ENCODE measurements around the gene SCGN.

SCGN gene

DNA sequence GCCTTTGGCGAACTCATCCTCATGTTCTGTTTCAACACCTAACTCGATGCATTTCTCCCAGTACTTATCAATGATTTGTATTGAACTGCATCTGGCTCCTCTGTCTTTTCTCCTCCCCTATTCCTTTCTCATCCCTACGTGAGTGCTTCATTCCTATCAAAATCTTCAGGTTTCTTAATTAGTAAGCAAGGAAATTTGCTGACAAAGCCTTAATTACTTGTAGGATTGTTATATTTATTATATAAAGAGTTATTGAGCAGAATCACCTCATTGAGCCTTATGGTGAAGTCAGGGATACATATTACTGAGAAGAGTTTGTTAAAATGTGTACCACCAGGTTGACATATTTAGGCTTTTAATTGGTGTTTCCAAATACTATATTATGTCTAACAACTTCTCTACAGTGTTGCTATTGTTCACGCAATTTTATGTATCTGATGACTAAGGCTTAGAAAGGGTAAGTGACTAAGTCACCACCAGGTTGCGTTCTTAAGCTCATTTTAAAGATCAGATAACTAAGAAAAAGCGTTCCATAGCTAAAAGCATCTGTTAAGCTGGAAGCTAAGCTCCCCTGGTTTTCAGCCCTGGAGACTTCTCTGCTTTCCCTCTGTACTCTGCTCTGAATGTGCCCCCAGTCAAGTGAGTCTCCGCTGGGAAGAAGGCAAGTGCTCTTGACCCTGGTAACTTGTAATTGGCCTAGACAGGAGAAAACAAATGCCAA is 18.9 kb downstream of the SCGN start:
- H3K4me3 ChIP-seq (ENCODE audit: low read length): no peak overlapping the region
- H3K9ac ChIP-seq (ENCODE audit: low read length): no peak overlapping the region
- no peaks in the 10 kb centered on the region for H3K27me3 ChIP-seq (ENCODE audit: control insufficient read depth, insufficient read depth, low read length)
- peaks cover 7% of the 10 kb centered on the region for H3K4me1 ChIP-seq (ENCODE audit: control insufficient read depth, insufficient read depth, low read length)
- no peaks in the 10 kb centered on the region for H3K36me3 ChIP-seq (ENCODE audit: control insufficient read depth, insufficient read depth, low read length)
- H3K9me3 ChIP-seq (ENCODE audit: control insufficient read depth, low read length): no peaks in the 10 kb centered on the region

DNA sequence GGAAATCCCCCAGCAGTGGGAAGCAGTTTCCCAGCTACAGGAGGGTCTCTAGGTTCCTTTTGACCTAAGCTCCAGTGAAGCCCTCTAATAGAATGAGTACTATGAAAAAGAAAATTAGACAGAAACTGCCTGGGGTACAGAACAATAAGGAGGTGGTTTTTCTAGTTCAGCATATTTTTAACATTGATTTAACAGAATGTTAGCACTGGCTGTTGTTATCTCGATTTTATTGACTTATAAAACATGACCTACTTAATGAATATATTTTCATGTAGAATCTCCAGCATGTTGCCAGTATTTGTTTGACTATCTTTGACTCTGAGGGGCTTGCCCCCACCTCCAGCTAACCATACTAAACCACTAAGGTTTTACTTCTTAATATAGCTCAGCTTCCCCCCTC is 19.6 kb downstream of the SCGN start:
- no peak overlapping the region for H3K9ac ChIP-seq (ENCODE audit: low read length)
- no peak overlapping the region for H3K4me3 ChIP-seq (ENCODE audit: low read length)
- H3K36me3 ChIP-seq (ENCODE audit: control insufficient read depth, insufficient read depth, low read length): no peaks in the 10 kb centered on the region
- H3K4me1 ChIP-seq (ENCODE audit: control insufficient read depth, insufficient read depth, low read length): peaks cover 7% of the 10 kb centered on the region
- no peaks in the 10 kb centered on the region for H3K27me3 ChIP-seq (ENCODE audit: control insufficient read depth, insufficient read depth, low read length)
- no peaks in the 10 kb centered on the region for H3K9me3 ChIP-seq (ENCODE audit: control insufficient read depth, low read length)

DNA sequence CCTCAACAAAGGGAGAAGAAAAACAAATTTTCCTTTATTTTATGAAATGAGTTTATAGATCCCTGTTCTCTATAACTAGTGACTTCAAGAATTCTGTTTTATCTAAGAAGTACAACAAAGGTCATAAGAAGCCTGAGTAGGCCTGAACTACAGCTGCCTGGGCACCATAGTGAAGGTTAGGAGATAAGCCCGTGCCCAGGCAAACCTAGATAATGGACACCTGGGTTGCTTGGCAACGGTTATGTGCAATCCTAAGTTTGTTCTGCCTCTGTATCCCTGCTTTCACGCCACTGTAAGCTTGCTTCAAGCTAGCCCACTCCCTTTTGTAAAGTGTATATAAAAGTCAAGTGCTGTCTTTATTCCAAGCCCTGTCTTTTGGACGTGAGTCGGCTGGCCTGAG is 23.2 kb downstream of the SCGN start:
- H3K9ac ChIP-seq (ENCODE audit: low read length): no peak overlapping the region
- no peak overlapping the region for H3K4me3 ChIP-seq (ENCODE audit: low read length)
- H3K9me3 ChIP-seq (ENCODE audit: control insufficient read depth, low read length): no peaks in the 10 kb centered on the region
- no peaks in the 10 kb centered on the region for H3K36me3 ChIP-seq (ENCODE audit: control insufficient read depth, insufficient read depth, low read length)
- peaks cover 7% of the 10 kb centered on the region for H3K4me1 ChIP-seq (ENCODE audit: control insufficient read depth, insufficient read depth, low read length)
- no peaks in the 10 kb centered on the region for H3K27me3 ChIP-seq (ENCODE audit: control insufficient read depth, insufficient read depth, low read length)

DNA sequence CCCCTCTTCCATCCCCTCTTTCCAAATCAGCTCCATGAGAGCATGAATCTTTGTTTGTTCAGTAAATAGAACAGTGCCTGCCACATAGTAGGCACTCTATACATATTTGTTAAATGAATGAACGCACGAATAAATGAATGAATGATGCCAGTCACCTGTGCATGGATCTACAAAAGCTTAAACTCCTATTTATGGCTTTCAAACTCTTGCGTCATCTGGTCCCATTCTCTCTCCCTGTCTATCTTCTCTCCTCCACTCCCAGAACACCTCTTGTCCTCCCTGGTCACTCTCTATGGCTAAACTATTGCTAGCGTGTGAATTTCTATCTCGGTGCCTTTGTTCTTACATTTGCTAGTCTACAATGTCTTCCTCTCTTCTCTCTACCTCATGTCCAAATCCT is 24.8 kb downstream of the SCGN start:
- Histone ChIP-seq H3K27me3 (ENCODE audit: control insufficient read depth, insufficient read depth, low read length) (no peaks in the 10 kb centered on the region), H3K4me3 (ENCODE audit: low read length) (no peak overlapping the region), H3K36me3 (ENCODE audit: control insufficient read depth, insufficient read depth, low read length) (no peaks in the 10 kb centered on the region), H3K4me1 (ENCODE audit: control insufficient read depth, insufficient read depth, low read length) (no peaks in the 10 kb centered on the region), H3K9me3 (ENCODE audit: control insufficient read depth, low read length) (no peaks in the 10 kb centered on the region), H3K9ac (ENCODE audit: low read length) (no peak overlapping the region)

DNA sequence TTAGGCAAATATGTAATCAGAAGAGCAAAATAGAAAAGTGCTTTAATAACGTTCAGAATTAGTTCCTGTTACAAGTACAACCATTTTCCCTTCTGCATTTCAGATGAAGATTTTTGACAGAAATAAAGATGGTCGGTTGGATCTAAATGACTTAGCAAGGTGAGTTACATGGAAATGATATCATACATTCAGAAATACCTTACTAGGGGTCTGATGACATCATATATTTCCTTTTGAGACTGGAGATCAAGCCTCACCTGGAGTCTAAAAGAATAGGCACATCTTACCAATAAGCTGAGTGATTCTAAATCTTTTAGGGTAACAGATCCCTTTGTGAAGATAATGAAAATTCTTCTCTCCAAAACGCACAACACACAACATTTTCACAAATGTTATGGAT is 29.8 kb downstream of the SCGN start:
- H3K9ac ChIP-seq (ENCODE audit: low read length): no peak overlapping the region

DNA sequence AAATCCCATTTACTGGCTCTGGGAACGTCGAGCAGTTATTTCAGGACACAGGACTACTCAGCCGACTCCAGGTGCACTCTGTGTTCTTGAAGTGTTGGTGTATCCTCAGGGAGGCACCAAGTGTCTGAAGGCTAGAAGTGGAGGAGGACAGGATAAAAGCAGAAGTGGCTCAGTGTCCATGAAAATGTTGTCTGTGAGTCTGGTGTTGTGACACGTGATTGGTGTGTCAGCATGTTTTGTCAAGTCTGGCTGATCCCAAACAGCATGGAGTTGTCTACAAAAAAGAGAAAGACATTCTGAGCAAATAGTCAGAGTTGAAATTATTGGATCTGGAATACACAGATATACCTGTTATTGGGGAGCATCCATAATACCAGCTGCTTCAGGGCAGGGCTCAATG is 30.3 kb downstream of the SCGN start:
- H3K9me3 ChIP-seq (ENCODE audit: control insufficient read depth, low read length): no peaks in the 10 kb centered on the region
- H3K9ac ChIP-seq (ENCODE audit: low read length): no peak overlapping the region
- H3K36me3 ChIP-seq (ENCODE audit: control insufficient read depth, insufficient read depth, low read length): no peaks in the 10 kb centered on the region
- no peaks in the 10 kb centered on the region for H3K27me3 ChIP-seq (ENCODE audit: control insufficient read depth, insufficient read depth, low read length)
- no peak overlapping the region for H3K4me3 ChIP-seq (ENCODE audit: low read length)
- H3K4me1 ChIP-seq (ENCODE audit: control insufficient read depth, insufficient read depth, low read length): no peaks in the 10 kb centered on the region

More for the DNA sequence above, 29.8 kb downstream of the SCGN start:
- H3K4me3 ChIP-seq (ENCODE audit: low read length): no peak overlapping the region
- no peaks in the 10 kb centered on the region for H3K36me3 ChIP-seq (ENCODE audit: control insufficient read depth, insufficient read depth, low read length)
- H3K4me1 ChIP-seq (ENCODE audit: control insufficient read depth, insufficient read depth, low read length): no peaks in the 10 kb centered on the region
- H3K27me3 ChIP-seq (ENCODE audit: control insufficient read depth, insufficient read depth, low read length): no peaks in the 10 kb centered on the region
- H3K9me3 ChIP-seq (ENCODE audit: control insufficient read depth, low read length): no peaks in the 10 kb centered on the region

DNA sequence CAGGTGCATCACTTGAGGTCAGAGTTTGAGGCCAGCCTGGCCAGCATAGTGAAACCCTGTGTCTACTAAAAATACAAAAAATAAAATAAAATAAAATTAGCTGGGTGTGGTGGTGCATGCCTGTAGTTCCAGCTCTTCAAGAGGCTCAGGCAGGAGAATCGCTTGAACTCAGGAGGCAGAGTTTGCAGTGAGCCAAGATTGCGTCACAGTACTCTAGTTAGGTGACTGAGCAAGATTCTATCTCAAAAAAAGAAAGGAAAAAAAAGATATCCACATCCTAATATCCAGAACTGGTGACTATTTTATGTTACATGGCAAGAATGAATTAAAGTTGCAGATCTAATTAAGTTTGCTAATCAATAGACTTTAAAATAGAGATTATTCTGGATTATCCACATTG is 32.5 kb downstream of the SCGN start:
- H3K9ac ChIP-seq (ENCODE audit: low read length): no peak overlapping the region
- H3K27me3 ChIP-seq (ENCODE audit: control insufficient read depth, insufficient read depth, low read length): no peaks in the 10 kb centered on the region
- no peak overlapping the region for H3K4me3 ChIP-seq (ENCODE audit: low read length)
- no peaks in the 10 kb centered on the region for H3K36me3 ChIP-seq (ENCODE audit: control insufficient read depth, insufficient read depth, low read length)
- no peaks in the 10 kb centered on the region for H3K9me3 ChIP-seq (ENCODE audit: control insufficient read depth, low read length)
- no peaks in the 10 kb centered on the region for H3K4me1 ChIP-seq (ENCODE audit: control insufficient read depth, insufficient read depth, low read length)

DNA sequence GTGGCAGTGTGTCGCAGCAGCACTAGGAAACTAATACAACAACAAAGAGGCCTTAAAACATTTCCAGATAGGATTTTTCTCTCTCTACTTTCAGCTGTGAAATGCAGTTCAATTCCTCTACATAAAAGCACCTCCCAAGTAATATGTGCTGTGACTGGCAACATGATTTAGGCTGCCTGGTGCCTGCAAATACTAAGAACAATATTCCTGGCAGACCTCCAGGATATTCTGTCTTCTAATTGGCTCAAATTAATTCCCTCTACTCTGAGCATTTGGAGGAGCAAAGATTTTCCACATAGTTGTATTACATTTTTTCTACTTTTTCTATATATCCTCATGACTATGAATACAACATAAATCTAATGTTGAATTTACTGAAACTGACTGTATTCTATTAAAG is 33.2 kb downstream of the SCGN start:
- H3K4me3 ChIP-seq (ENCODE audit: low read length): no peak overlapping the region
- no peak overlapping the region for H3K9ac ChIP-seq (ENCODE audit: low read length)
- H3K27me3 ChIP-seq (ENCODE audit: control insufficient read depth, insufficient read depth, low read length): no peaks in the 10 kb centered on the region
- no peaks in the 10 kb centered on the region for H3K9me3 ChIP-seq (ENCODE audit: control insufficient read depth, low read length)
- H3K4me1 ChIP-seq (ENCODE audit: control insufficient read depth, insufficient read depth, low read length): no peaks in the 10 kb centered on the region
- no peaks in the 10 kb centered on the region for H3K36me3 ChIP-seq (ENCODE audit: control insufficient read depth, insufficient read depth, low read length)

DNA sequence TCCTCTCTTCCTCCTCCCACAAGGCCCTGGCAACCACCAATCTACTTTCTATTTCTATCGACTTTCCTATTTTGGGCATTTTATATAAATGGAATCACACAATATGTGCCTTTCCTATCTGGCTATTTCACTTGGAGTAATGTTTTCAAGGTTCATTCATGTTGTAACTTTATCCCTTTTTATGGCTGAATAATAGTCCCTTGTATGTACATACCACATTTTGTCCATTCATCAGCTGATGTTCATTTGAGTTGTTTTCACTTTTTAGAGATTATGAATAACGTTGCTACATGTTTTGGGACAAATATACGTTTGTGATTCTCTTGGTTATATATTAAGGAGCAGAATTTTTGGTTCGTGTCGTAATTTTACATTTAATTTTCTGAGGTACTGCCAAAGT is 33.9 kb downstream of the SCGN start:
- no peak overlapping the region for H3K9ac ChIP-seq (ENCODE audit: low read length)

DNA sequence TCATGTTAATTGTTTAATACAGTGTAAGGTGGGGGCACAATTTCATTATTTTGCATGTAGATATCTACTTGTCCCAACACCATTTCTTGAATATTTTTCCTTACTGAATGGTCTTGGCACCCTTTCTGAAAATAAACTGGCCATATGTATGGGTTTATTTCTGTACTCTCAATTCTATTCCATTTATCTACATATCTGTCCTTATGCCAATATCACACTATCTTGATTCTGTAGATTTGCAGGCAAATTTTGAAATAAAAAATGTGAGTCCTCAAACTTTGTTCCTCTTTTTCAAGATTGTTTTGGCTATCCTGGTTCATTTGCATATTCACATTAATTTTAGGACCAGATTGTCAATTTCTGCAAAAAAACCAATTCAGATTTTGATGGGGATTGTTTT is 34.8 kb downstream of the SCGN start:
- no peaks in the 10 kb centered on the region for H3K36me3 ChIP-seq (ENCODE audit: control insufficient read depth, insufficient read depth, low read length)
- no peaks in the 10 kb centered on the region for H3K9me3 ChIP-seq (ENCODE audit: control insufficient read depth, low read length)
- no peak overlapping the region for H3K4me3 ChIP-seq (ENCODE audit: low read length)
- no peaks in the 10 kb centered on the region for H3K27me3 ChIP-seq (ENCODE audit: control insufficient read depth, insufficient read depth, low read length)
- H3K9ac ChIP-seq (ENCODE audit: low read length): no peak overlapping the region
- H3K4me1 ChIP-seq (ENCODE audit: control insufficient read depth, insufficient read depth, low read length): no peaks in the 10 kb centered on the region

More for the DNA sequence above, 33.9 kb downstream of the SCGN start:
- Histone ChIP-seq H3K36me3 (ENCODE audit: control insufficient read depth, insufficient read depth, low read length) (no peaks in the 10 kb centered on the region), H3K4me1 (ENCODE audit: control insufficient read depth, insufficient read depth, low read length) (no peaks in the 10 kb centered on the region), H3K27me3 (ENCODE audit: control insufficient read depth, insufficient read depth, low read length) (no peaks in the 10 kb centered on the region), H3K4me3 (ENCODE audit: low read length) (no peak overlapping the region), H3K9me3 (ENCODE audit: control insufficient read depth, low read length) (no peaks in the 10 kb centered on the region)

DNA sequence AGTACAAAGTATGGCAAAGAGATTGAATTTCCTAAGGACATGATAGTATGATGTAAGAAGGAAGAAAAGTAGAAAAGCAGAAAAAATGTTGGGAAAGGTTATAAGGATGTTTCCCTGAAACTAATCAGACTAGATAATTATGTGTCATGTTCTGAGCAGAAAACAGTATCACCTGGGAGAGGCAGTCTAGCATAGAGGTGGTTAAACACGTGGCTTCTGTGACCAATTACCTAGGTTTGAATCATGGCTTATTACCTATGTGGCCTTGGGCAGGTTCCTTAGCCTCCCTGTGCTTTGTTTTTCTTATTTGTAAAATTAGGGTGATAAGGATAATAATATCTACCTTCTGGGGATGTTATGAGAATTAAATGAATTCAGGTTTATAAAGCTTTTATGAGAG is 38.0 kb downstream of the SCGN start:
- no peaks in the 10 kb centered on the region for H3K4me1 ChIP-seq (ENCODE audit: control insufficient read depth, insufficient read depth, low read length)
- no peak overlapping the region for H3K9ac ChIP-seq (ENCODE audit: low read length)
- no peaks in the 10 kb centered on the region for H3K9me3 ChIP-seq (ENCODE audit: control insufficient read depth, low read length)
- H3K27me3 ChIP-seq (ENCODE audit: control insufficient read depth, insufficient read depth, low read length): no peaks in the 10 kb centered on the region
- H3K36me3 ChIP-seq (ENCODE audit: control insufficient read depth, insufficient read depth, low read length): no peaks in the 10 kb centered on the region
- no peak overlapping the region for H3K4me3 ChIP-seq (ENCODE audit: low read length)

DNA sequence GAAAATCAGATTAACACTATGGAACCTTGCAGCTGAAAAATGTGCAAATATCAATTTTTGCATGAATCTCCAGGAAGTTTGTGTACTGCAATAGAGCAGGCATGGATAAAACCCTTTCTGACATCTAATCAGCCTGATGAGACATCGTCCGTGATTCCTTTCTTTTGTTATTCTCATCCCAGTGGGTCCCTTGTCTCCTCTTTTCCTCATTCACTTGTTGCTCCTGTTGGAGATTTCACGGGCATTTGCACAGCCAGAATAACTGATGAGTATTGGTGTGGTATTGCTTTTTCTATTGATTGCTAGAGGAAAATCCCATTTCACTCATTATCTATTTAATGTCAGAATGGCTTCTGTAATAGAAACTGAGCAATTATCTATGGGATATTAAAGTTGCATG is 39.9 kb downstream of the SCGN start:
- Histone ChIP-seq H3K4me1 (ENCODE audit: control insufficient read depth, insufficient read depth, low read length) (no peaks in the 10 kb centered on the region), H3K36me3 (ENCODE audit: control insufficient read depth, insufficient read depth, low read length) (no peaks in the 10 kb centered on the region), H3K9me3 (ENCODE audit: control insufficient read depth, low read length) (no peaks in the 10 kb centered on the region), H3K4me3 (ENCODE audit: low read length) (no peak overlapping the region), H3K27me3 (ENCODE audit: control insufficient read depth, insufficient read depth, low read length) (no peaks in the 10 kb centered on the region), H3K9ac (ENCODE audit: low read length) (no peak overlapping the region)

DNA sequence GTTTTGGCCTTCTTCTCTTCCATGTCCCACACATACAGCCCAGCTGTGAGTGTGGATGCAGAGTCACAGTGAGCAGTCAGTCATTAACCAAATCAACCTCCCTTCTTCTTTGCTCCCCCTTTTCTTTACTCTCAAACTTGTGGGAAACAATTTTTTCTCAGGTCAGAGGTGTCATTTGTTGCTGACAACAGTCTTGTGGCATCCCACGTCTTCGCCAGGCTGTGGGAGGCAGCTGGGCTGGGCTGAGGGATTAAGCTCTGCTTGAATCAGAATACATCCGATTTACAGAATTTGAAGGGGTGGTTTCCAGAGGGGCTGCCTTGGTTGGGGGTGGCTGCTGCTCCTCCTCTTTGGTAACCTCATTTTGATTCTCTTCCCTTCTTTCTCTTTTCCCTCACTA is 40.5 kb downstream of the SCGN start:
- Histone ChIP-seq H3K9ac (ENCODE audit: low read length) (no peak overlapping the region), H3K36me3 (ENCODE audit: control insufficient read depth, insufficient read depth, low read length) (no peaks in the 10 kb centered on the region), H3K4me3 (ENCODE audit: low read length) (no peak overlapping the region), H3K4me1 (ENCODE audit: control insufficient read depth, insufficient read depth, low read length) (no peaks in the 10 kb centered on the region), H3K9me3 (ENCODE audit: control insufficient read depth, low read length) (no peaks in the 10 kb centered on the region), H3K27me3 (ENCODE audit: control insufficient read depth, insufficient read depth, low read length) (no peaks in the 10 kb centered on the region)

All from mucosa of stomach (tissue), 1 donor.